ENCODE measurements around the gene TTF1. TPM values are rescaled to one million over a fixed set of nuclear protein-coding genes. Genes with fewer than 3 reads are reported as not detected.

The TTF1 gene
- total RNA-seq, 1 donor from 2014 or later: 11.3 TPM

GRCh38 chr9:132434881-132435280 lies 28.2 kb upstream of the TTF1 start:
- no peaks in the 10 kb centered on the region for H3K36me3 Mint-ChIP-seq (ENCODE audit: unreplicated experiment)
- no peak for TF ChIP-seq CTCF (IDR thresholded peaks at IDR 0.05)
- H3K27ac Mint-ChIP-seq (ENCODE audit: unreplicated experiment): no peak overlapping the region
- H3K9me3 Mint-ChIP-seq (ENCODE audit: unreplicated experiment): no peaks in the 10 kb centered on the region
- no peak for DNase-seq (ENCODE audit: extremely low spot score, unreplicated experiment)
- H3K27me3 Mint-ChIP-seq (ENCODE audit: unreplicated experiment): peaks cover 45% of the 10 kb centered on the region
- no peaks in the 10 kb centered on the region for H3K4me1 Mint-ChIP-seq (ENCODE audit: unreplicated experiment)
- no peak overlapping the region for H3K4me3 Mint-ChIP-seq (ENCODE audit: unreplicated experiment)

GRCh38 chr9:132430998-132431397 lies 24.4 kb upstream of the TTF1 start:
- DNase-seq (ENCODE audit: extremely low spot score, unreplicated experiment): no peak
- TF ChIP-seq CTCF (IDR thresholded peaks at IDR 0.05): no peak
- Mint-ChIP-seq H3K4me3 (ENCODE audit: unreplicated experiment) (no peak overlapping the region), H3K4me1 (ENCODE audit: unreplicated experiment) (no peaks in the 10 kb centered on the region), H3K27ac (ENCODE audit: unreplicated experiment) (no peak overlapping the region), H3K27me3 (ENCODE audit: unreplicated experiment) (peaks cover 46% of the 10 kb centered on the region), H3K36me3 (ENCODE audit: unreplicated experiment) (no peaks in the 10 kb centered on the region), H3K9me3 (ENCODE audit: unreplicated experiment) (no peaks in the 10 kb centered on the region)

GRCh38 chr9:132426639-132427414 lies 20.2 kb upstream of the TTF1 start:
- no peaks in the 10 kb centered on the region for H3K36me3 Mint-ChIP-seq (ENCODE audit: unreplicated experiment)
- peaks cover 60% of the 10 kb centered on the region for H3K27me3 Mint-ChIP-seq (ENCODE audit: unreplicated experiment)
- H3K4me1 Mint-ChIP-seq (ENCODE audit: unreplicated experiment): no peaks in the 10 kb centered on the region
- DNase-seq (ENCODE audit: extremely low spot score, unreplicated experiment): no peak
- H3K9me3 Mint-ChIP-seq (ENCODE audit: unreplicated experiment): no peaks in the 10 kb centered on the region
- no peak overlapping the region for H3K4me3 Mint-ChIP-seq (ENCODE audit: unreplicated experiment)
- no peak for TF ChIP-seq CTCF (IDR thresholded peaks at IDR 0.05)
- H3K27ac Mint-ChIP-seq (ENCODE audit: unreplicated experiment): no peak overlapping the region

GRCh38 chr9:132425675-132426062 lies 19.0 kb upstream of the TTF1 start:
- no peak for DNase-seq (ENCODE audit: extremely low spot score, unreplicated experiment)
- Mint-ChIP-seq H3K4me1 (ENCODE audit: unreplicated experiment) (no peaks in the 10 kb centered on the region), H3K36me3 (ENCODE audit: unreplicated experiment) (no peaks in the 10 kb centered on the region), H3K27me3 (ENCODE audit: unreplicated experiment) (peaks cover 54% of the 10 kb centered on the region), H3K4me3 (ENCODE audit: unreplicated experiment) (no peak overlapping the region), H3K27ac (ENCODE audit: unreplicated experiment) (no peak overlapping the region), H3K9me3 (ENCODE audit: unreplicated experiment) (no peaks in the 10 kb centered on the region)
- no peak for TF ChIP-seq CTCF (IDR thresholded peaks at IDR 0.05)

- H3K27ac Mint-ChIP-seq (ENCODE audit: unreplicated experiment): no peak overlapping the region
These were observed 18.4 kb upstream of the TTF1 start for GRCh38 chr9:132424857-132425674.

More at GRCh38 chr9:132424857-132425674, 18.4 kb upstream of the TTF1 start:
- Mint-ChIP-seq H3K36me3 (ENCODE audit: unreplicated experiment) (no peaks in the 10 kb centered on the region), H3K9me3 (ENCODE audit: unreplicated experiment) (no peaks in the 10 kb centered on the region), H3K4me3 (ENCODE audit: unreplicated experiment) (no peak overlapping the region), H3K27me3 (ENCODE audit: unreplicated experiment) (peaks cover 48% of the 10 kb centered on the region), H3K4me1 (ENCODE audit: unreplicated experiment) (no peaks in the 10 kb centered on the region)
- DNase-seq (ENCODE audit: extremely low spot score, unreplicated experiment): no peak
- TF ChIP-seq CTCF (IDR thresholded peaks at IDR 0.05): no peak
